Hematopoietic multipotent progenitor cell treated with erythropoietin and hydrocortisone succinate and interleukin-3 and kit ligand, for 4 days (in vitro differentiated cells): Measurements from ENCODE around the gene CMTM5.
"Not testable (repeated sequence)": the region's sequence is repeated elsewhere in the genome, so short reads cannot be mapped to it uniquely, and the experiment has no call there.

Source experiments
- DNase-seq: peaks from one replicate; pipeline ENCODE4 v3.0.0-alpha.2; 2015

CMTM5 gene

DNA sequence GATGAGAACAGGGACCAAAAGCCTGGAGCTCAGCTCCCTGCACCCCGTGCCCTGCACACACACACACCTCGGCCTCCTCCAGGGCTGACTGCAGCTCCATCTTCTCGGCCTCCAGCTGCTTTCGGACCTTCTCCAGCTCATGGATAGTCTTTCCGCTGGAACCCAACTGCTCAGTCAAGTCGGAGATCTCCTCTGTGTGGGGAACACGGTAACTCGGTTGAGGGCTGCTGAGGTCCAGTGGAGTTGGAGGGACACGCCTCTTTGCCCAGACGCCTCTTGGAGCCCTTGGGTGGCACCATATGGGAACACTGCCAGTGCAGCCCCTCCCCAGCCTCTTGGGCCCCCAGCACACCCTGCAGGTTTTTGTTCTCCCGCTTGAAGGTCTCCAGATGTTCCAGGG, 40.0 kb downstream of the CMTM5 start:
- DNase-seq: no peak

GRCh38 chr14:23417269-23417668, 40.4 kb downstream of the CMTM5 start:
- not testable (repeated sequence) for DNase-seq

- DNase-seq: no peak
Measured at GRCh38 chr14:23418021-23418420, 41.2 kb downstream of the CMTM5 start.

- DNase-seq: not testable (repeated sequence)
Measured at GRCh38 chr14:23419646-23420045, 42.8 kb downstream of the CMTM5 start.

GRCh38 chr14:23421594-23421993, 44.7 kb downstream of the CMTM5 start:
- no peak for DNase-seq

DNA sequence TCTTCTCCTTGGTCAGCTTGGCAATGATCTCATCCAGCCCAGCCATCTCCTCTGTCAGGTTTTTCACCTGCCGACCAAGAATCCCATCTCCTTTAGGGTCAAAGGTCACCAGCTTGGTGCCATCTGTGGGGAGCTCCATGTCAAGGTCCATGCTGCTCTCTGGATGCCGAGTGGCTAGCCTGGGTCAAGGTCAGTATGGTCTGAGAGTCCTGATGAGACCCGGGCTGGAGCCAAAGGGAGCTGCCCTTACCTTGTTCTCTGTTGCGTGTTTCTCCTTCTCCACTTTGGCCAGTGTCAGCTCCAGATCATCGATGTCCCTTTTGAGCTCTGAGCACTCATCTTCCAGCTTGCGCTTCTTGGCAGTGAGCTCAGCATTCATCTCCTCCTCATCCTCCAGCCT, 46.8 kb downstream of the CMTM5 start:
- DNase-seq: no peak

DNA sequence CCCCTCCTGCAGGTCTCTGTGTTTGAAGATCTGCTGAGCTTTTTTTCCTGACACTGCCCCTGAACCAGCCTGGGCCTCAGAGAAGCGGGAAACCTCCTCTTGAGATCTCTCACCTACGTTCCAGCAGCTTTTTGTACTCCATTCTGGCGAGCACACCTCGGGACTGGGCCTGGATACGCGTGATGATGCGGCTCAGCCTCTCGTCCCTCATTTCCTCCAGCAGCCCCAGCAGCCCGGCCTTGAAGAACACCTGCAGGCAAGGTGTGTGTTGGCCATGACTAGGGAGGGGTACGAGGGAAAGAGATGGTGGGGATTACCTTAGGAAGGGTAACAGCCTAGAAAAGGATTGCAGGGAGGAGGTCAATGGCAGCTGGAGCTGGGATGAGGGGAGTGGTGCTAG, 48.3 kb downstream of the CMTM5 start:
- DNase-seq: no peak

DNA sequence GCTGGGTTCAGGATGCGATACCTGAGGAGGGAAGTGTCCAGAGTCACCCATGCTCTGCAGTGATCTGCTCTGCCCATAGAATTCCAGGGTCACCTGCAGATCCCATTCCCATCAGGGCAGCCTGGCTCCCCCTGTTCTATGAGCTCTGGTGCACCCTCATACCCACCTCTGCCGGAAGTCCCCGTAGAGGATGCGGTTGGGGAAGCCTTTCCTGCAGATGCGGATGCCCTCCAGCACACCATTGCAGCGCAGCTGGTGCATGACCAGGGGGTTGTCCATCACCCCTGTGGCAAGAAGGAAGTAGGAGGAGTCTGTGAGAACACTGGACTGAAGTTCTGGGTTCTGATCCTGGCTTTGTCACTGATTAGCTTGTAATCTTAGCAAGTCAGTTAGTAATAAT, 49.0 kb downstream of the CMTM5 start:
- DNase-seq: not testable (repeated sequence)

GRCh38 chr14:23428686-23429495, 52.0 kb downstream of the CMTM5 start:
- no peak for DNase-seq
